ENCODE data around the gene TPRG1L. TPM values are rescaled to one million over a fixed set of nuclear protein-coding genes. Genes with fewer than 3 reads are reported as not detected.

TPRG1L gene
- total RNA-seq, 1 experiment from 2014 or later, result 24.0 TPM

- no peak overlapping the region for H3K23ac ChIP-seq (ENCODE audit: insufficient read length, low read depth, low read length)
- no peaks in the 10 kb centered on the region; a peak in 1 of 7 replicates for H3K36me3 Mint-ChIP-seq (ENCODE audit: insufficient read depth in 1 of 3, low read depth in 3 of 3)
- H3K79me1 ChIP-seq (ENCODE audit: insufficient read depth, low read depth, low read length, poor library complexity, severe bottlenecking), result no peaks in the 10 kb centered on the region
- no peak overlapping the region for H2AK5ac ChIP-seq (ENCODE audit: insufficient read length, low read length)
- WGBS (ENCODE audit: extremely low coverage, insufficient read length, low lambda C conversion rate), result no CpG with 5 or more reads among the region's 15 CpGs
- H3K27ac Mint-ChIP-seq, result no peak overlapping the region
- H3K79me2 ChIP-seq (ENCODE audit: insufficient read depth, low read length), result no peaks in the 10 kb centered on the region
- no peak overlapping the region for H3K4me3 Mint-ChIP-seq
- H2BK5ac ChIP-seq (ENCODE audit: insufficient read length, low read length), result no peak overlapping the region
- H4K5ac ChIP-seq (ENCODE audit: insufficient read length, low read depth, low read length), result no peak overlapping the region
- no peaks in the 10 kb centered on the region for H3K9me3 ChIP-seq (ENCODE audit: control insufficient read depth, low read depth, low read length)
- H3K18ac ChIP-seq (ENCODE audit: insufficient read length, low read depth, low read length), result no peak overlapping the region
- H4K91ac ChIP-seq (ENCODE audit: insufficient read length, low read depth, low read length), result no peak overlapping the region
- H3K27me3 Mint-ChIP-seq (ENCODE audit: low read depth), result peaks cover 43% of the 10 kb centered on the region
- H3K9ac ChIP-seq (ENCODE audit: extremely low read depth, insufficient read length, low read length), result no peak overlapping the region
- no peak overlapping the region for H4K8ac ChIP-seq (replicated peaks; ENCODE audit: insufficient read length, low read depth, low read length)
- no peaks in the 10 kb centered on the region for H3K27me3 ChIP-seq (ENCODE audit: insufficient read depth, low read length)
- peaks cover 31 to 50% of the 10 kb centered on the region in 2 experiments for H3K4me1 Mint-ChIP-seq
- no peak for DNase-seq
- no peaks in the 10 kb centered on the region for H3K23me2 ChIP-seq (ENCODE audit: insufficient read length, low read depth, low read length, poor library complexity, severe bottlenecking)
- H2BK120ac ChIP-seq (ENCODE audit: low read depth, low read length, poor library complexity, severe bottlenecking), result no peak overlapping the region
- no peak for TF ChIP-seq CTCF (conservative IDR thresholded peaks at IDR 0.05)
- no peaks in the 10 kb centered on the region for H3K9me3 Mint-ChIP-seq
- H3K56ac ChIP-seq (ENCODE audit: insufficient read length, low read depth, low read length), result no peak overlapping the region
- no peaks in the 10 kb centered on the region for H3K4me1 ChIP-seq (ENCODE audit: insufficient read depth, low read length)
- H4K20me1 ChIP-seq (ENCODE audit: control insufficient read depth, insufficient read depth, insufficient read length), result no peaks in the 10 kb centered on the region
- H2BK12ac ChIP-seq (ENCODE audit: insufficient read length, low read depth, low read length), result no peak overlapping the region
- no peak overlapping the region for H3K4ac ChIP-seq (ENCODE audit: low read depth, low read length)
- no peak overlapping the region for H2BK20ac ChIP-seq (ENCODE audit: low read depth, low read length, poor library complexity, severe bottlenecking)
- H2BK15ac ChIP-seq (ENCODE audit: low read depth, low read length), result no peak overlapping the region
- no peak overlapping the region for H3K4me2 ChIP-seq (ENCODE audit: insufficient read depth, insufficient read length, low read length)
- no peak overlapping the region for H3K14ac ChIP-seq (ENCODE audit: insufficient read depth, low read length)
- H2AFZ ChIP-seq (ENCODE audit: low read length), result no peak overlapping the region
- no peak overlapping the region for H3K27ac ChIP-seq (ENCODE audit: insufficient read length, low read depth, low read length)
- H3T11ph ChIP-seq (ENCODE audit: low read length), result no peak overlapping the region
These were observed 46.0 kb downstream of the TPRG1L start for GRCh38 chr1:3670823-3671265.

All from H9 (cell line).